Astrocyte (in vitro differentiated cells and primary cell): ENCODE results near the gene DGKG.

ENCODE experiments used
- CTCF ChIP-seq: IDR thresholded peaks from 2 replicates; pipeline ENCODE4 v1.5.1; 2011; ENCODE audit warnings: low read depth, mild to moderate bottlenecking, inconsistent platforms, low read length, moderate library complexity; ENCODE audit not compliant: insufficient read depth
- EZH2 ChIP-seq: IDR thresholded peaks from 2 replicates; pipeline ENCODE4 v1.6.1; 2012; ENCODE audit warnings: mild to moderate bottlenecking, low read length, inconsistent platforms; ENCODE audit not compliant: insufficient read depth

DNA sequence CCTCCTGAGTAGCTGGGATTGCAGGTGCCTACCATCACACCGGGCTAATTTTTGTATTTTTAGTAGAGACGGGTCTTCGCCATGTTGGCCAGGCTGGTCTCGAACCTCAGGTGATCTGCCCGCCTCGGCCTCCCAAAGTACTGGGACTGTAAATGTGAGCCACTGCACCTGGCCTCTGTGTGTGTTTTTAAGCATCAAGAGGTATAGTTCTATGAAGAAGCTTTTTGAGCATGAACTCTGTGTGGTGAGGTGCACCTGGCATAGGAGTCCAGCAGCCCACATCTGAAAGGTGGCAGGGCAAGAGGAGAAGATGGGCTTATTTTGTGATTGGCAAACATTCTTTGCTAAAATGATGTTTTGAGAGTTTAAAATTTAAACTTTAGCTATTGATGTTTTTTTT lies 118.0 kb downstream of the DGKG start:
- no peak for TF ChIP-seq EZH2
- TF ChIP-seq CTCF = no peak
